HG02852 (cell line): ENCODE measurements around the gene NOXA1.

Experiments
- ATAC-seq: cut with Tn5 transposase; IDR thresholded peaks from one replicate; pipeline ENCODE4 v1.9.1; 2021; ENCODE audit warnings: mild to moderate bottlenecking, moderate library complexity; ENCODE audit not compliant: unreplicated experiment

Gene NOXA1

GRCh38 chr9:137387114-137387890, 35.9 kb upstream of the NOXA1 start:
- no peak for ATAC-seq

GRCh38 chr9:137387891-137388560, 35.2 kb upstream of the NOXA1 start:
- ATAC-seq: no peak

- no peak for ATAC-seq
Measured at GRCh38 chr9:137388589-137389427, 34.4 kb upstream of the NOXA1 start.

GRCh38 chr9:137389428-137389746, 33.8 kb upstream of the NOXA1 start:
- no peak for ATAC-seq

GRCh38 chr9:137390553-137391410, 32.4 kb upstream of the NOXA1 start:
- no peak for ATAC-seq

GRCh38 chr9:137391411-137391754, 31.8 kb upstream of the NOXA1 start:
- ATAC-seq: no peak

- ATAC-seq: no peak
Measured at GRCh38 chr9:137392232-137393007, 30.8 kb upstream of the NOXA1 start.

GRCh38 chr9:137393176-137394150, 29.7 kb upstream of the NOXA1 start:
- ATAC-seq: no peak

GRCh38 chr9:137394866-137395665, 28.1 kb upstream of the NOXA1 start:
- ATAC-seq: no peak

GRCh38 chr9:137395666-137396010, 27.6 kb upstream of the NOXA1 start:
- no peak for ATAC-seq

- ATAC-seq: no peak
Measured at GRCh38 chr9:137396227-137396626, 27.0 kb upstream of the NOXA1 start.

- ATAC-seq: no peak
Measured at GRCh38 chr9:137396634-137397367, 26.4 kb upstream of the NOXA1 start.

GRCh38 chr9:137397675-137398423, 25.3 kb upstream of the NOXA1 start:
- ATAC-seq: no peak

- no peak for ATAC-seq
Measured at GRCh38 chr9:137398561-137399468, 24.4 kb upstream of the NOXA1 start.

- no peak for ATAC-seq
Measured at GRCh38 chr9:137402746-137403145, 20.4 kb upstream of the NOXA1 start.

GRCh38 chr9:137403269-137403668, 19.9 kb upstream of the NOXA1 start:
- no peak for ATAC-seq
